ENCODE data around the gene ARHGAP6. TPM values are rescaled to one million over a fixed set of nuclear protein-coding genes. Genes with fewer than 3 reads are reported as not detected.

ARHGAP6 gene
- total and polyA plus RNA-seq, 11 donors: 2.1 to 6.6 (median 2.5) TPM

GRCh38 chrX:11212741-11213140, 453.0 kb downstream of the ARHGAP6 start:
- H3K4me3 ChIP-seq: no peak overlapping the region
- 73 to 95% (median 86%) methylated on average over 11 of the region's 11 CpGs for WGBS, 4 donors
- DNase-seq (no peak), ATAC-seq (no peak)
- H3K36me3 ChIP-seq: no peaks in the 10 kb centered on the region
- peaks cover 0 to 18% (median 0%) of the 10 kb centered on the region in 12 donors for H3K9me3 ChIP-seq
- H3K4me1 ChIP-seq: no peaks in the 10 kb centered on the region
- no peak overlapping the region for H3K27ac ChIP-seq
- TF ChIP-seq CTCF (IDR thresholded peaks at IDR 0.05): no peak
- TF ChIP-seq POLR2A (IDR thresholded peaks at IDR 0.05): no peak
- intact Hi-C loops (cut with DNase I): no loop called here
- H3K27me3 ChIP-seq: no peaks in the 10 kb centered on the region

GRCh38 chrX:11210415-11210801, 455.3 kb downstream of the ARHGAP6 start:
- no peak for ATAC-seq
- intact Hi-C loops (cut with DNase I): no loop called here
- 51 to 76% (median 60%) methylated on average over 4 of the region's 4 CpGs for WGBS, 4 donors

GRCh38 chrX:11209798-11210414, 455.8 kb downstream of the ARHGAP6 start:
- no peaks in the 10 kb centered on the region for H3K9me3 ChIP-seq
- H3K27ac ChIP-seq: no peak overlapping the region
- no peaks in the 10 kb centered on the region for H3K4me1 ChIP-seq
- WGBS, 4 donors: 55 to 74% (median 58%) methylated on average over 2 of the region's 2 CpGs
- no peak overlapping the region for H3K4me3 ChIP-seq
- H3K36me3 ChIP-seq: no peaks in the 10 kb centered on the region
- DNase-seq: no peak
- intact Hi-C loops (cut with DNase I): no loop called here
- H3K27me3 ChIP-seq: no peaks in the 10 kb centered on the region
- ATAC-seq: no peak
- TF ChIP-seq POLR2A (IDR thresholded peaks at IDR 0.05) (no peak), CTCF (IDR thresholded peaks at IDR 0.05) (no peak)

More at GRCh38 chrX:11210415-11210801, 455.3 kb downstream of the ARHGAP6 start:
- Histone ChIP-seq H3K27ac (no peak overlapping the region), H3K4me3 (peak overlapping the region in 1 of 12 donors; percentile 13), H3K4me1 (no peaks in the 10 kb centered on the region), H3K27me3 (no peaks in the 10 kb centered on the region), H3K9me3 (no peaks in the 10 kb centered on the region), H3K36me3 (no peaks in the 10 kb centered on the region)
- no peak for DNase-seq
- TF ChIP-seq CTCF (IDR thresholded peaks at IDR 0.05): no peak
- no peak for TF ChIP-seq POLR2A (IDR thresholded peaks at IDR 0.05)

GRCh38 chrX:11206716-11207115, 459.0 kb downstream of the ARHGAP6 start:
- WGBS, 4 donors: 39 to 95% (median 71%) methylated on average over 1 of the region's 1 CpG
- no peaks in the 10 kb centered on the region for H3K27me3 ChIP-seq
- H3K4me3 ChIP-seq: no peak overlapping the region
- no peaks in the 10 kb centered on the region for H3K4me1 ChIP-seq
- no peak for DNase-seq
- no peaks in the 10 kb centered on the region for H3K9me3 ChIP-seq
- no peaks in the 10 kb centered on the region for H3K36me3 ChIP-seq
- ATAC-seq: no peak
- no peak overlapping the region for H3K27ac ChIP-seq
- TF ChIP-seq CTCF (IDR thresholded peaks at IDR 0.05) (no peak), POLR2A (IDR thresholded peaks at IDR 0.05) (no peak)
- intact Hi-C loops (cut with DNase I): no loop called here

Measured in heart left ventricle (tissue), 16 donors.